SK-MEL-5 (cell line): ENCODE measurements around the gene TMPRSS3. TPM values are rescaled to one million over a fixed set of nuclear protein-coding genes. Genes with fewer than 3 reads are reported as not detected.

Experiments used
- DNase-seq: peaks from one replicate; pipeline ENCODE4 v3.0.0-alpha.2; 2016; ENCODE audit warnings: low read depth, low spot score
- in situ Hi-C: cut with HindIII; loops from 2 replicates; pipeline ENCODE4 v1.10.0; 2016; ENCODE audit warnings: low sequenced_read_pairs, high pct_unique_total_duplicates, low pct_unique_long_range_greater_than_20kb
- small RNA-seq, 2 experiments: library from RNA; depleted of rRNA; stranded (forward); fragments of <200 nt; gene quantifications; one replicate each; pipeline ENCODE3, GENCODE V24; 2014
- total RNA-seq: library from RNA; depleted of rRNA; stranded (reverse); fragments of >200 nt; shearing (Covaris generic); gene quantifications from 2 replicates; pipeline ENCODE4 v1.2.3, GENCODE V29; 2014; rRNA removed

Gene TMPRSS3
- total RNA-seq, 1 experiment from 2014 or later, result 0.34 TPM

- in situ Hi-C loops, result no loop called here
Observed at GRCh38 chr21:42337830-42338728, 57.8 kb downstream of the TMPRSS3 start.

DNA sequence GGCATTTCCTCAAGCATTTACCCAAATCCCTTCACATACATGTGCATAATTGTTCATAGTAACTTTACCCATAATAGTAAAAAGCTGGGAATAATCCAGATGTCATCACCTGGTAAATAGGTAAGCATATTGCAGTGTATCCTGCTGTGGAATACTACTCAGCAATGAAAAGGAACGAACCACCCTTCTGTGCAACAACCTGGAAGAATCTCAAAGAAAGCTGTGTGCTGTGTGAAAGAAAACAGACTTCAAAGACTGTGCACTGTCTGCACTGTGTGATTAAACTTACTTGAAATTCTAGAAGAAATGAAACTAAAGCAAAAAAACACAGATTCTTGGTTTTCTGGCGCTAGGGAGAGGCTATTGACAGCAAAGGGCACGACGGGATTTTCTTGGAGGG is 58.6 kb downstream of the TMPRSS3 start:
- in situ Hi-C loops, result no loop called here
- DNase-seq, result no peak

More at GRCh38 chr21:42337830-42338728, 57.8 kb downstream of the TMPRSS3 start:
- DNase-seq, result peak; percentile 47

- in situ Hi-C loops, result no loop called here
- DNase-seq, result peak; percentile 9
Observed at GRCh38 chr21:42336054-42336453, 59.8 kb downstream of the TMPRSS3 start.

DNA sequence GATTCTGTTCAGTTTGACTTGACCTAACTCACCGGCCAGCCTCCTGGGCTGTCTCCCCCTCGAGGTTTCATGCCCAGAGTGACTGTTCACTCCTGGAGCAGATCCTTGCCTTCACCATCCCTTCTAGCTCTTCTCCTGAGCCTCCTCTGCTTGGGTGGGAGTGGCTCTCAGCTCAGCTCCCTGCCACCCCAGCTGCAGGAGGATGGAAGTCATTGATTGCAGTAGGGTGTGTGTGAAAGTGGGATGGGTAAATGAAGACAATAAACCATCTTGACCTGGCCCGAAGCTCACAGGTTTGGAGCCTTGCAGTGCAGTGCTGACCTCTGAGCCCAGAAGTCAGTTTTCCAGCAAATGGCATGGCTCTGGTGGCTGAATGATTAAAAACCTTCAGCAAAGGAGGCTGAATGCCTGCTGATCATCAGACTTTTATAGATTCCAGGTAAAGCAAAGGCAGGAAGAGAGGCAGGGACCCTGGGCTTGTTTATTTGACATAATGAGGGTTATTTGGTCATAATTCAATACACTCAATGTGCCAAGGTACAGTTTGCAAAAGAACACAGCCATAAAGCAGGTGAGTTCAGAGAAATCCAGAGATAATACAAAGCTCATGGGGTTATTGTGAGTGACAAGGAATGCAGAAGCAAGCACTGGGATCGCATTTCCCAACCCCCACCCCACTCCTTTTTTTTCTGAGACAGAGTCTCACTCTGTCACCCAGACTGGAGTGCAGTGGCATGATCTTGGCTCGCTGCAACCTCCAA is 63.1 kb downstream of the TMPRSS3 start:
- in situ Hi-C loops, result no loop called here
- DNase-seq, result no peak

DNA sequence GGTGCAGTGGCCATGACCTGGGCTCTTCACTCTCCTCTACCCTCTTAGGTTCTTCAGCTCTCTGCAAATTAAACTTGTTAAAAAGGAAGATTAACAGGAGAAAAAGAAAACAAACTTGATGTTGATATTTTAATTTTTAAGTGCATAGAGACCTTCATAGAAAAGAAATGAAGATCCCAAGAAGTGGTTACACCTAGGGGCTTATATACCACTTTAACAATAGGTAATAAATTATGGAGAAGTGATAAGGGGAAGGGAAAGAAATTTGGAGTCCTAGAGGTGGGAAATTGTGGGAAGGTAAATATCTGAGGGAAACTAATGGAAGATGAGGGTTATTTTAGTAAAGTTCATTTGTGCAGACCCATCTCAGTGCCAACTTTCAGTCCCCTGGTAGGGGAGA is 64.2 kb downstream of the TMPRSS3 start:
- in situ Hi-C loops, result no loop called here
- DNase-seq, result no peak

- in situ Hi-C loops, result no loop called here
- no peak for DNase-seq
Observed at GRCh38 chr21:42330380-42331371, 65.2 kb downstream of the TMPRSS3 start.

DNA sequence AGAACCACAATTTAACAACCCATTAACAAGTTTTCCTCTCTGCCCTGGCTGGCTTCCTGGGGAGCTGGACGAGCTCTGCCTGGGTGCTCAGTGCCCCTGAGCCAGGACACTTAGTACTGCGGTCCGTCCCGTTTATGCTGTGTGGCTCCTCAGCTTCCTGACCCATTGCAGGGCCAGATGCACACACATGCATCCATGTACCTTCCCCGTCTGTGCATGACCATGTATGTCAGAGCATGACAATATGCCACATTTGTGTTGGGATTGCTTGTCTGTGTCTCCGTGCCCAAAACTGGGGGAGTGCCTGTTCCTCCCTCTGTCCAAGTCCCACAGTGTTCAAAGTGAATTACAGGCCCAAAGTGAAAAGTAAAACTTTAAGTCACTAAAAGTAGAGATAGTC is 71.0 kb downstream of the TMPRSS3 start:
- in situ Hi-C loops, result no loop called here

More for the DNA sequence above, 71.0 kb downstream of the TMPRSS3 start:
- no peak for DNase-seq

Small RNAs within 50 kb of the gene (small RNA-seq; reads per million reads assigned to genes)
- 0 reads per million in 2 experiments for gene RNU6-1149P

Other genes with a start within 250 kb of the TMPRSS3 start
- 0.21 TPM in 1 of 2 replicates, not detected in the other for gene ABCG1, start 176.9 kb downstream of the TMPRSS3 start, total RNA-seq
- gene TFF3, start 80.6 kb downstream of the TMPRSS3 start, total RNA-seq, result 0.13 and 0.16 TPM in 2 replicates
- not detected in 2 replicates for gene TFF2, start 45.1 kb downstream of the TMPRSS3 start, total RNA-seq
- not detected in 2 replicates for gene TFF1, start 29.5 kb downstream of the TMPRSS3 start, total RNA-seq
- gene UBASH3A, start 7.8 kb upstream of the TMPRSS3 start, total RNA-seq, result not detected in 2 replicates
- gene RSPH1, start 100.2 kb upstream of the TMPRSS3 start, total RNA-seq, result 0.11 TPM in 1 of 2 replicates, not detected in the other
- gene SLC37A1, start 117.8 kb upstream of the TMPRSS3 start, total RNA-seq, result 4.3 and 7.2 TPM in 2 replicates